HFF-Myc (cell line): ENCODE measurements around the gene CDKN2AIPNL.
"Not testable (repeated sequence)": the region's sequence is repeated elsewhere in the genome, so short reads cannot be mapped to it uniquely, and the experiment has no call there.

ENCODE experiments used
- DNase-seq: peaks from one replicate; pipeline ENCODE4 v3.0.0-alpha.2; 2011; ENCODE audit warnings: low read depth; ENCODE audit errors: extremely low read depth
- H3K4me3 ChIP-seq: replicated peaks from 2 replicates; pipeline ENCODE4 v1.5.1; 2011; ENCODE audit warnings: low read depth, mild to moderate bottlenecking, control low read depth, low read length
- TF ChIP-seq, protein P1 (sequence below): IDR thresholded peaks from 2 replicates; pipeline ENCODE4 v1.5.1; 2012; ENCODE audit warnings: mild to moderate bottlenecking, low read depth, low read length, control low read depth; ENCODE audit errors: missing control alignments

Gene CDKN2AIPNL

GRCh38 chr5:134422791-134423365 lies 11.2 kb upstream of the CDKN2AIPNL start:
- no peak overlapping the region for H3K4me3 ChIP-seq
- no peak for DNase-seq
- TF ChIP-seq, protein P1, sequence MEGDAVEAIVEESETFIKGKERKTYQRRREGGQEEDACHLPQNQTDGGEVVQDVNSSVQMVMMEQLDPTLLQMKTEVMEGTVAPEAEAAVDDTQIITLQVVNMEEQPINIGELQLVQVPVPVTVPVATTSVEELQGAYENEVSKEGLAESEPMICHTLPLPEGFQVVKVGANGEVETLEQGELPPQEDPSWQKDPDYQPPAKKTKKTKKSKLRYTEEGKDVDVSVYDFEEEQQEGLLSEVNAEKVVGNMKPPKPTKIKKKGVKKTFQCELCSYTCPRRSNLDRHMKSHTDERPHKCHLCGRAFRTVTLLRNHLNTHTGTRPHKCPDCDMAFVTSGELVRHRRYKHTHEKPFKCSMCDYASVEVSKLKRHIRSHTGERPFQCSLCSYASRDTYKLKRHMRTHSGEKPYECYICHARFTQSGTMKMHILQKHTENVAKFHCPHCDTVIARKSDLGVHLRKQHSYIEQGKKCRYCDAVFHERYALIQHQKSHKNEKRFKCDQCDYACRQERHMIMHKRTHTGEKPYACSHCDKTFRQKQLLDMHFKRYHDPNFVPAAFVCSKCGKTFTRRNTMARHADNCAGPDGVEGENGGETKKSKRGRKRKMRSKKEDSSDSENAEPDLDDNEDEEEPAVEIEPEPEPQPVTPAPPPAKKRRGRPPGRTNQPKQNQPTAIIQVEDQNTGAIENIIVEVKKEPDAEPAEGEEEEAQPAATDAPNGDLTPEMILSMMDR = no peak

GRCh38 chr5:134421038-134421437 lies 9.4 kb upstream of the CDKN2AIPNL start:
- not testable (repeated sequence) for DNase-seq, H3K4me3 ChIP-seq

DNA sequence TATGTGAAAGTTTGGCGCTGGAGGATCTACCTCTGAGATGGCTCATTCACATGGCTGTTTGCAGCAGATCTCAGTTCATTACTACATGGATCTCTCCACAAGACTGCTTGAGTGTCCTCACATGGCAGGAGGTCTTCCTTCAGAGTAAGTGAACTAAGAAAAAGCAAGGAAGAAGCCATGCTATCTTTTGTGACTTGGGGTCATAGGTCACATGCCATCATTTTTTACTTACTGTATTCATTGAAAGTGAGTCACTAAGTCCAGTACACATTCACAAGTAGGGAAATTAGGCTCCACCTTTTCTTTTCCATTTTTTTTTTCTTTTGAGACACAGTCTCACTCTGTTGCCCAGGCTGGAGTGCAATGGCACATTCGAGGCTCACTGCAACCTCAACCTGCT lies 8.7 kb upstream of the CDKN2AIPNL start:
- TF ChIP-seq, protein P1 = no peak
- DNase-seq = no peak
- H3K4me3 ChIP-seq = no peak overlapping the region

GRCh38 chr5:134418958-134419357 lies 7.3 kb upstream of the CDKN2AIPNL start:
- DNase-seq = no peak
- no peak overlapping the region for H3K4me3 ChIP-seq
- TF ChIP-seq, protein P1 = no peak

DNA sequence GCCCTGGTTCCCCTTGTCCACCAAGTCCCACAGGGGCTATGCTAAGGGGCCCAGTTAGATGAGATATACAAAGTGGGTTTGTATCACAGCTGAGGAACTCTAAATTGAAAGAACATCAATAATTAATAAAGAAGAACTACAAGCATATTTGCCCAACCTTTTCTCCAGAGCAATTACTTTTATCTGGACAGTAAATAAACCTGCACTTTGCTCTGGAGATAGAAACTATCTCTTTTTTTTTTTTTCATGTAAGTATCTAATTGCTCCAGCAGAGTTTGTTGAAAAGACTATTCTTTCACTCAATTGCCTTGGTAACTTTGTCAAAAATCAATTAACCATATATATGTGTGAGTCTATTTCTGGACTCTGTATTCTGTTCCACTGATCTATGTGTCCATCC lies 6.0 kb upstream of the CDKN2AIPNL start:
- no peak for DNase-seq
- H3K4me3 ChIP-seq = no peak overlapping the region
- TF ChIP-seq, protein P1 = no peak

DNA sequence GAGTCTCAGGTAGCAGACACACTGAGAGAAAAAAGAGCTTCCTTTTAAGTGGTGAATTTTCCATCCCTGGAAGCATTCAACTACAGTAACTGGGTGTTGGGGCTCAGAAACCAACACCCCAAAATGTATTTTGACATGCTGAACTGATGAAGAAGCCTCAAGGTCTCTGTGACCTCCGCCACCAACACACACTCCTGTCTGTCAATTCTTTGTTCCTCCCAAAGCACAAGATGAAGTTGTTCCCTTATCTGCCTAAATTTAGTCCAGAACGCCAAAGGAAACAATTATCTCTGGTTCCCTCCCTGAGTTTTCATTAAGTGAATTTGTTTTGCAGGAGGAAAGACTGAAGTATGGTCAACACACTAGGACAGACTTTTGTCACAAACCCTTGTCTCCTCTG lies 1.4 kb upstream of the CDKN2AIPNL start:
- DNase-seq = no peak
- TF ChIP-seq, protein P1 = no peak
- H3K4me3 ChIP-seq = no peak overlapping the region

DNA sequence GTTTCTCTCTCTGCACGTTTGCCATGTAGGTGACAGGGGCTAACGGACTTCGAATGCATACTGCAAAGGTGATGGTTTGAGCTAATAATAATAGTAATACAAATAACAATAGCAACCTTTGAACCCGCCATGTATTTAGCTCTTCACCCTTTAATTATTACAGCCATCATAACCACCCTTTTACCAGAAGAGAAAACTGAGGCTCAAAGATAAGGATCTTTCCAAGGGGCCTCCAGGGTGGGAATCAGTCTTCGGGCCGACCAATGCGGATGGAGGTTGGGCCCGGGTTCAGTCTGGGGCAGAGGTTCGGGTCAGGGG lies 494 bp downstream of the CDKN2AIPNL start:
- TF ChIP-seq, protein P1 = no peak
- peak overlapping the region; percentile 98 for H3K4me3 ChIP-seq
- DNase-seq = no peak
